Activated T-helper 1 cell treated with Interleukin-2 at 50 U/mL for 16 hours (primary cell): ENCODE data around the gene SLC49A4.

Experiments
- DNase-seq: peaks from one replicate; pipeline ENCODE4 v3.0.0-alpha.2; 2020; ENCODE audit warnings: low read depth

The SLC49A4 gene

DNA sequence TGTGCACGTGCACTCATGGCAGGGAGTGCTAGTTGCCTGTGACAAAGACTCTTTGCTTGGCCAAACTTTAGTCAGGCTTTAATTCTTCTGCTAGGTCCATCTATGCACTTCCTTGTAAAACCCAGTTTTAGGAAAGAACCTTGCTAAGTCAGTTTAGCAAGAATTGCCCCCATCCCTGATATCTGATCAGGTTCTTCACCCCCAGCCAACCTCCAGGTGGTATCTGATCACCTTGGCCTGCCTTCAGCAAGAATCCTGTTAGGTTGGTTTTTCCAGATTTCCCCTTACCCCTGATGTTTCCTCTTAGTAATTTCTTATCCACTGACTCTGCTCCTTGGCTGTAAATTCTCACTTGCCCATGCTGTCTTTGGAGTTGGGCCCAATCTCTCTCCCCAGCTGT lies 9.6 kb upstream of the SLC49A4 start:
- DNase-seq, result no peak

DNA sequence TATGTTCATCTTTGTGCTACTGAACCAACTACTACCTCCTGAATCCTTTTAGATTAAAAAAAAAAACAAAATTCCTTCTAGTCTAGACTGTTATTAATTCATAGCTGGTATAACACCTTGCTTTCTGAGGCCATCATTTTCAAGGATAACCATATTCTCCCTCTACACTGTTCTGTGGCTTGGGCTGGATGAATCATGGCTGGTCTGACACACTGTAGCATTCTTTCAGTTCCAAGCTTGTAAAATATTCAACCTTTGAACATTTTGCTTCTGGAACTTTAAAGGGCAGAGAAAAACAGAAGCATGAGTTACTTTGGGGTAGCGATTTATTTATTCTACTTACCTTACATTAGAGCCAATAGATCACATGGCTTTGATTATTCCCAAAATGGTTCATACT lies 8.8 kb upstream of the SLC49A4 start:
- DNase-seq, result no peak

DNA sequence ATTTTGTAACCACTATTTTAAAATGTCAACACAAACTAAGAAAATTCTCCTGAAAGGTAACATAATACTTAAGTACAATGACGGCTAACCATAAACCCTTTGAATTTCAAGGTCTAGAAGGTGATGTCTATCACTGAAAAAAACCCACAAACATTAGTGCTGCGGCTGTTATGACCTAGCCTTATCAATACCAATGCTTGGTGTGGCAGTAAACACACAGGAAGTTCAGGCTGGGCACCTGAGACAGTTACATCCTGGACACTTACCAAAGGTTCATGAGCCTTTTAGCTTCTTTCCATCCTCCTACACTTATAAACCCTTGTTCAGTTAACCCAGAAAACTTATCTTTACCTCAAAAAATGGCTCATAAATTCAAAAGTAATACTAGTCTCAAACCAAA lies 7.0 kb upstream of the SLC49A4 start:
- no peak for DNase-seq

GRCh38 chr3:122789585-122790273 lies 5.1 kb upstream of the SLC49A4 start:
- DNase-seq, result no peak

GRCh38 chr3:122793568-122794416 lies 1.1 kb upstream of the SLC49A4 start, which contains the start of gene HSPBAP1:
HSPBAP1 (minus strand) TSS chr3:122793831; CDS start chr3:122793680, 151 bp downstream.
- peak; percentile 82 for DNase-seq

GRCh38 chr3:122794483-122794778 lies 438 bp upstream of the SLC49A4 start:
- no peak for DNase-seq

- no peak for DNase-seq
Observed at GRCh38 chr3:122795674-122796195, 866 bp downstream of the SLC49A4 start.

DNA sequence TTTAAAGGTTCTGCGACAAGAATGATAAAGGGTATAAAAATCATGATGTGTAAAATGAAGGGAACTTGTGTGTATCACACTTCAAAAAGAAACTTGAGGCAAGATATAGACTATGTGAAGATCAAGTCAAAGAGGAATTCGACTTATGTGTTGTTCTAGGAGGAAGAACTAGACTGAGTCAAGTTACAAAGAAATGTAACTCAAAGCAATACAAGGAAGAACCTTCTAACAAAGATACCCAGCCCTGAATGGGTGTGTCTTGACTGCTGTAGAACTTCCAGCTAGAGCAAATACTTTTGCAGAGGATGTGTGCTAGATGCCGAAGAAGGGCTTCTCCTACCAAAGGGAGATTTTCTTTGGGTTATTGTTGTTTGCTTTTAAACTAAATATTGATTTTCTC lies 2.4 kb downstream of the SLC49A4 start:
- no peak for DNase-seq

DNA sequence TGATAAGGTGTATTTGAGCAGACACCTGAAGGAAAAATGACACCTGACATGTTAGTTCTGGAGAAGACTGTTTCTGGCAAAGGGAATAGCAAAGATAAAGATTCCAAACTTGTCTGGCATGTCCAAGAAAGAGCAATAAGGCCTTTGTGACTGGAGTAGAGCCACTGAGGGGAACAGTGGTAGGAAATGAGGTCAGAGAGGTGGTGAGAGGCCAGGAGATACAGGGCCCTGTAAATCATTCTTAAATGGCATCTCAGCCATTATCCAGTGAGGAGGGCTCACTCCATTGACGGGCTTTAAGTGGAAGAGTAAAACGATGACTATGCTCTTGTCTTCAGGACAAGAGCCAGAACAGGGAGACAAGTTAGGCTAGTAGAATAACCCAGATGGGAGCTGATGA lies 4.5 kb downstream of the SLC49A4 start:
- DNase-seq, result no peak

GRCh38 chr3:122800031-122800430 lies 5.2 kb downstream of the SLC49A4 start:
- DNase-seq, result no peak

DNA sequence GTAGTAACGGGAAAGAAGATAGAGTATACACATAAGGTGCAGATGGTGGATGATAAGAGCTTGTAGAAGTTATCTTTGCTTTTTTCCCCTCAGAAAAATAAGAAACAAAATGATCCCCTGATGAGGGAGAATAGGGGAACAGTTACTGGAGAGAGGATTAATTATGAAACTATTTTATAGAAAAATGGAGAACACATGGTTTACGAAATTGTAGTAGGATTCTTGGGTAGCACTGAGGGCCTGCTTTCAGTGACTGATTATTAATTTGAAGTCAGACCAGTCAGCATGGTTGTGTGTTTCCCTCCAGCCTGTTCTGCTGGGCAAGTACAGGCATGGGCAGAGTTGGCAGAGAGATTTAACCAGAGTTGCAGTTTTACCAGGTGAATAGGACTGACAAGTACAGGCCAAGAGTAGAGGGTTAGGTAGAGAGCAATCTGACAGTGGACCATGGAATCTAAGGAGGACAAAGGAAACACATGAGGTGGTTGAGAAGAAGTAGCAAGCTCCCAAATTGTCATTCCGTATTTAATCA lies 5.9 kb downstream of the SLC49A4 start:
- DNase-seq, result no peak

DNA sequence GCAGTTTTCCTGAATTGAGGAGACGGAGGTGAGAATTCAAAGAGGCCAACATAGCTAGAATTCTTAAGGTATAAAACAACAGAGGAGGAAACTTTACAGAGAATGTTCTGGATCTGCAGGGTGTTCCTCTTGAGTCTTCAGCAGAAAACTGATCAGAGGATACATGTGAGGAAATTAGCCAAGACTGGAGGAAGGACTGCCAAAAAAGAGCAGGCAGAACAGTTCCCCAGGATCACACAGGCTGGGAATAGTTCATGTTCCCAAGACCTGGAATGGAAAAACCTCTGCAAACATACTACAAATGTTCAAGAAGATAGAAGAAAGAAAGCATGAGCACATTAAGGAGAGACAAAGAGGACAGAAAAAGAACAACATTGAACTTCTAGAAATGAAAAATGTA lies 7.5 kb downstream of the SLC49A4 start:
- no peak for DNase-seq

DNA sequence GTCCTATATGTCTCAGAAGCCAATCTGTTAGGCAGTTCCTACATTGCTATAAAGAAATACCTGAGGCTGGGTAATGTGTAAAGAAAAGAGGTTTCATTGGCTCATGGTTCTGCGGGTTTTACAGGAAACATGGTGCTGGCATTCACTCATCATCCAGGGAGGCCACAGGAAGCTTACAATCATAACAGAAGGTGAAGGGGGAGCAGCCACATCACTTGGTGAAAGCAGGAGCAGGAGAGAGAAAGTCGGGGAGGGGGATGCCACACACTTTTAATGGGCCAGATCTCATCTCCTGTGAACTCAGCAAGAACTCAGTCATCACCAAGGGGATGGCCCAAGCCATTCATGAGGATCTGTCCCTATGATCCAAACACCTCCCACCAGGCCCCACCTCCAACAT lies 9.1 kb downstream of the SLC49A4 start:
- no peak for DNase-seq

GRCh38 chr3:122810734-122811133 lies 15.9 kb downstream of the SLC49A4 start:
- DNase-seq, result no peak

DNA sequence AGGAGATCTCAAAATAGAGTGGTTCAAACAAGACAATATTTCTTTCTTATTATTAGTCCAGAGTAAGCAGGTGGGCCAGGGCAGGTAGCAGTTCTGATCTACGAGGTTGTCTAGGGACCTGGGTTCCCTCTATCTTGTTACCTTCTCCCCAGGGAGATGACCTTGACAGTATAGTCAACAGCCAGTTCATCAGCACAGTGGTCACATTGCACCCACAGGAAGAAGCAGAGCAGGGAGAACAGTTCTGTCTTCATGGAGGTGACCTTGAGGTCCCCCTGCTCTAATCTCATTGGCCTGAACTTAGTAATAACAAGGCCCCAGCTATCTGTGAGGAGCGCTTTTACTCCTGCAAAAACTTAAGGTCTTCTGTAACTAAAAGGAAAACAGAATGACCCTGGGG lies 21.7 kb downstream of the SLC49A4 start:
- no peak for DNase-seq

- DNase-seq, result no peak
Observed at GRCh38 chr3:122824465-122825381, 29.9 kb downstream of the SLC49A4 start.

GRCh38 chr3:122825460-122825859 lies 30.6 kb downstream of the SLC49A4 start:
- DNase-seq, result no peak

- DNase-seq, result no peak
Observed at GRCh38 chr3:122826278-122826677, 31.4 kb downstream of the SLC49A4 start.

- DNase-seq, result no peak
Observed at GRCh38 chr3:122828281-122828680, 33.4 kb downstream of the SLC49A4 start.

DNA sequence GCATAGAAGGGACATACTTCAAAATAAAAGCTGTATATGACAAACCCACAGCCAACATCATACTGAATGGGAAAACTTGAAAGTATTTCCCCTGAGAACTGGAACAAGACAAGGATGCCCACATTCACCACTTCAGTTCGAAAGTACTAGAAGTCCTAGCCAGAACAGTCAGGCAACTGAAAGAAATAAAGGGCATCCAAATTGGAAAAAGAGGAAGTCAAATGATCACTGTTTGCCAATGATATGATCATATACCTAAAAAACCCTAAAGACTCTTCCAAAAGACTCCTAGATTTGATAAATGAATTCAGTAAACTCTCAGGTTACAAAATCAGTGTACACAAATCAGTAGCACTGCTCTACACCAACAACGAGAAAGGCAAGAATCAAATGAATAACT lies 40.7 kb downstream of the SLC49A4 start:
- no peak for DNase-seq

DNA sequence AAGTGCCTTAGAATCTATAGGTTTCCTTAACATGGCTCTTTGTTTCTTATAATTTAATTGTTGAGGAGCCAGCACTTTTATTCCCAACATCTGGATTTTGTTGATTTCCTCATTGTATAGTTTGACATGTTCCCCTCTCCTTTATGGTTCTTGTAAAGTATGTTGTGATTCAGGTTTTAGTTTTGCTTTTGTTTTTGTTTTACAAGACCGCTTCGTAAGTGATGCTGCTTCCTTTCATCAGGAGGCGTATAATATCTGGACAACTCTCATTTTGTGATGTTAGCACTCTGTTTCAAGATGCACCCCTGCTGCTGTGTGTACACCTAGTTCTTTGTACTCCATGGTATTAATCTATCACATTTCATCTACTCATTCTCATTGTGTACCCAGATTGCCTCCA lies 48.7 kb downstream of the SLC49A4 start:
- no peak for DNase-seq

DNA sequence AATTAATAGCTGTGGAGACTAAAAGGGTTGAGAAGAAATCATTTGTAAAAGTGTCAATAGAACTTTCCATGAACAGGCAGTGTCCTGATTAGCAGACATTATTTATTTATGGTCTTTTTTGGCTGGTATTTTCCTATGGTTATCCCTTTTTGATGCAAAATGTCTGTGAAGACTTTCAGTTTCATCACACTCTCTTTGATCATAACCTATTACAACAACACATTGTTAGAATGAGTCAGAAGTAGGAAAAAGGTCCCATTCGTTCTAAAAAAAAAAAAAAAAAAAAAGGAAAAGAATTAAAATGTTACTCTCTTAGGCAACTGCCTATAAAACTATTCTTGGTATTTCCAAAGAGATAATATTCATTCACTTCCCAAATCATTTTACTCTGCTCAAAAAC lies 62.1 kb downstream of the SLC49A4 start:
- DNase-seq, result no peak
